H1 (cell line): ENCODE measurements around the gene LRRC3B. TPM values are rescaled to one million over a fixed set of nuclear protein-coding genes. Genes with fewer than 3 reads are reported as not detected.

Experiments used
- CTCF ChIP-seq, 3 experiments: IDR thresholded peaks; 1 replicate in 2 of 3; 2 replicates in 1 of 3; pipeline versions ENCODE4 v1.5.1 to v1.6.1; 2011; ENCODE audit warnings: low read length in 3 of 3, mild to moderate bottlenecking in 3 of 3, inconsistent platforms in 2 of 3, low read depth in 1 of 3, moderate library complexity in 1 of 3; ENCODE audit not compliant: insufficient read depth in 1 of 3; ENCODE audit errors: control extremely low read depth in 1 of 3
- SAP30 ChIP-seq: fragments of 300-600 bp; sonication (generic); IDR thresholded peaks from 2 replicates; pipeline ENCODE4 v1.7.1; 2012; ENCODE audit warnings: low read length, moderate library complexity, mild to moderate bottlenecking, inconsistent platforms; ENCODE audit not compliant: insufficient read depth, insufficient replicate concordance
- SP4 ChIP-seq: IDR thresholded peaks from 2 replicates; pipeline ENCODE4 v1.6.1; 2012; ENCODE audit warnings: low read length, inconsistent platforms
- polyA plus RNA-seq, 7 experiments: library from polyadenylated mRNA; depleted of rRNA in 3 of 7; stranded (reverse) in 5 of 7; unstranded in 2 of 7; fragments of >200 nt in 5 of 7; fragments of 200-250 nt in 2 of 7; gene quantifications; 1 replicate in 5 of 7; 2 replicates in 1 of 7; 4 replicates in 1 of 7; pipeline versions ENCODE4 v1.2.1 to v1.2.3, GENCODE V29; 2011 to 2013; ENCODE audit warnings: missing spikeins in 2 of 7, mixed read lengths in 2 of 7
- total RNA-seq: library from RNA; stranded (reverse); fragmentation: NEBNext Ultra II Directional; extraction: Animal tissue kit (Norgen Biotek cat#: 25700); gene quantifications from 2 replicates; pipeline ENCODE4 v1.2.1, GENCODE V29; 2021

The LRRC3B gene
- total and polyA plus RNA-seq, 2 of the 8 experiments (the other 6 are each of a cell fraction or from before 2014, with no cell fraction given), result 1.6 to 3.1 TPM

GRCh38 chr3:26714485-26714884 lies 91.9 kb downstream of the LRRC3B start (continued):
- TF ChIP-seq CTCF (IDR thresholded peaks at IDR 0.05; ENCODE audit: control extremely low read depth in 1 of 3, insufficient read depth in 1 of 3, low read depth in 1 of 3, low read length in 3 of 3) (no peak), SAP30 (no peak), SP4 (no peak)
- TF ChIP-seq, all 59 proteins: peak for 0
